HepG2 (cell line): ENCODE results near the gene BCL2L2.

Experiments
- ATF3 ChIP-seq: sonication (generic); formaldehyde crosslinking; IDR thresholded peaks from 2 replicates; pipeline ENCODE4 v1.4.0; 2020; ENCODE audit warnings: missing genetic modification reagents
- POLR2A ChIP-seq, 2 experiments: IDR thresholded peaks; 2 replicates each; pipeline ENCODE4 v1.6.1; 2011; ENCODE audit warnings: low read depth in 2 of 2, low read length in 2 of 2, mild to moderate bottlenecking in 1 of 2, moderate library complexity in 1 of 2; ENCODE audit not compliant: insufficient read depth in 1 of 2
- ZBTB33 ChIP-seq: sonication (generic); formaldehyde crosslinking; IDR thresholded peaks from 2 replicates; pipeline ENCODE4 v1.4.0; 2020; ENCODE audit warnings: missing genetic modification reagents

- no peak for TF ChIP-seq POLR2A (IDR thresholded peaks at IDR 0.05; ENCODE audit: insufficient read depth in 1 of 2, low read depth in 2 of 2, low read length in 2 of 2)
- TF ChIP-seq ZBTB33 (CRISPR knock-in tag): no peak
- TF ChIP-seq ATF3: no peak
These were observed 21.1 kb upstream of the BCL2L2 start for GRCh38 chr14:23285530-23286019.
